GM18867 (cell line): Measurements from ENCODE around the gene WSCD2.
A peak's percentile ranks its signal among the peaks of the same experiment; 100 is the strongest.

Experiments used
- ATAC-seq: cut with Tn5 transposase; IDR thresholded peaks from one replicate; pipeline ENCODE4 v1.9.1; 2021; ENCODE audit warnings: mild to moderate bottlenecking, moderate library complexity; ENCODE audit not compliant: unreplicated experiment

Gene WSCD2

DNA sequence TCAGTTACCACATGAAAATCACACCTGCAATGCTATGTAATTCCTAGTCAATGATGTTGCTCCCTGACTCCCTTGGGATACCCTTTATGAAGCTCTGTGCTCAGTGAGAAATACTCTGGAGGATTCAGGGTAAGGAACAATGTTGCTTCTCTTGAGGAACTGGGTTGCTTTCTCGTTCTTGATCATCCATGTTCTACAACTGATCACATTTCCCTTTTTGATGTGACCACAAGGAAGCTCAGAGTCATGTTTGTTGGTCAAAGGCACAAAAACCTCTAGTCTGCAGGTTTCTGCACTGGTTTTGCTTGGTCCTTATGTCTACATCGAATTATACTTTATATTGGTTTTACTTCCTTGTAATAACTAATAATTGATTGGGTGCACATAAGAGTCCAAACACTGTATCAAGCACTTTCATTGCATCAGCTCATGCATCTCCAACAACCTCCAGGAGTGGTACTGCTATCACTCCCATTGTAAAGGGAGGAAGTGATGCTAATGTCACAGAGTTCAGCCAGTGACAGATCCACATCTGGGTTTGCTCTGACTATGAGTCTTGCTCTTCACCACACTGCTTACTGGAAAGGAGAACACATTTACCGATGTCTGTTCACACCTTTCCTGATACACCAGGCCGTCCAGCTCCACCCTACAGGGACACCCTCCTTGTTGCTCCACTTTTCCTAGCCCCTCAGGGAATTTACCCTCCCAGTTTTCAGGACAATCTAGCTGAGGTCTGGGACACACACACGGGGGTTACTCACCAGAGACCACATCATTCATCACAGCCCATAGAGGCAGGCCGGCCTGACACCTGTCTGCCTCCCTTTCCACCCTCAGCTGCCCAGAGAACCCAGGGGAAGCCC lies 169.0 kb downstream of the WSCD2 start:
- ATAC-seq: peak; percentile 74

DNA sequence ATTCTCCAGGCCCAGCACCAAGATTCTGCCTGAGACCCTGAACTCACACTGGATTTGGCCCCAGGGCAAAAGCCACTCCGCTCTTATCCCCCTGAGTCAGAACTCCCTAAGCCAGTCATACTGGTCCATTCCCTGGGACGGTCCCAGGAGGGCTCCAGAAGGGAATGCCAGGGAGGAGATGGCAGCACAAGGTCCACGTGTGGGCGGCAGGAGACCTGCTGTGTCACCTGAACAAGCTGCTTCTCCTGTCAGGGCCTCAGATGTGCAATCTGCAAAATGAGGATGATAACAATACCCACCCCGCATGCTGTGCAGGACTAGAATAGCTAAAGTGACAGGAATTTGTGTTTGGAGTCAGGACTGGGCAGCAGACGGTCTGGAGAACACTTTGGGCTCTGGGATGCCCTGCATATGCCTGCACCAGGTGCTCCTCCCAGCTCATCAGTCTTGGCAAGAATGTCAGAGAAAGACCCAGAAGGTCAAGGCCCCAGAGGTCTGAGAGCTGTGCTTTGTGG lies 169.7 kb downstream of the WSCD2 start:
- ATAC-seq: no peak

DNA sequence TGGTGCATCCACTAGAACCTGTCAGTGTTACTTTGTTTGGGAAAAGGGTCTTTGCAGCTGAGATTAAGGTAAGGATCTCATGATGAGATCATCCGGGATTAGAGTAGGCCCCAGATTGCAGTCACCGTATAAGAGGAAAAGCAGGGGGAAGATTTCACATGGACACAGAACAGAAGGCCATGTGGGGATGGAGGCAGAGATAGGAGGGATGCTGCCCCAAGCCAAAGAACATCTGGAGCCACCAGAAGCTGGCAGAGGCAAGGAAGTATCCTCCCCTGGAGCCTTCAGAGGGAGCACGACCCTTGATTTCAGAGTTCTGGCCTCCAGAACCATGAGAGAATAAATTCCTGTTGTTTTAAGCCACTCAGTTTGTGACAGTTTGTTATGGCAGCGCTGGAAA lies 170.4 kb downstream of the WSCD2 start:
- no peak for ATAC-seq
